Panc1 (cell line): Measurements from ENCODE around the gene IQCF6.

Source experiments
- CTCF ChIP-seq: fragments of 450-650 bp; IDR thresholded peaks from 2 replicates; pipeline ENCODE4 v1.5.1; 2017; ENCODE audit warnings: mild to moderate bottlenecking
- POLR2AphosphoS5 ChIP-seq: IDR thresholded peaks from 2 replicates; pipeline ENCODE4 v1.6.1; 2012; ENCODE audit warnings: mild to moderate bottlenecking, low read depth, low read length, moderate library complexity
- REST ChIP-seq, 2 experiments: IDR thresholded peaks; 2 replicates each; pipeline ENCODE4 v1.6.1; 2011 to 2012; ENCODE audit warnings: low read depth in 2 of 2, control low read depth in 1 of 2, low read length in 1 of 2, mild to moderate bottlenecking in 1 of 2, moderate library complexity in 1 of 2; ENCODE audit not compliant: insufficient read depth in 1 of 2
- SIN3A ChIP-seq: IDR thresholded peaks from 2 replicates; pipeline ENCODE4 v1.6.1; 2012; ENCODE audit warnings: low read depth, mild to moderate bottlenecking, low read length, moderate library complexity, borderline replicate concordance; ENCODE audit not compliant: insufficient read depth
- TCF7L2 ChIP-seq: IDR thresholded peaks from 2 replicates; pipeline ENCODE4 v1.6.1; 2011; ENCODE audit warnings: mild to moderate bottlenecking, low read depth, low read length, inconsistent platforms

- TF ChIP-seq CTCF (no peak), POLR2AphosphoS5 (no peak), REST (IDR thresholded peaks at IDR 0.05; ENCODE audit: insufficient read depth in 1 of 2, low read depth in 2 of 2, low read length in 1 of 2) (no peak), TCF7L2 (no peak), SIN3A (no peak)
Measured at GRCh38 chr3:51773529-51774056, 5.4 kb downstream of the IQCF6 start.
